Activated T-cell treated with anti-CD3 and anti-CD28 coated beads for 4 hours (primary cell): Measurements from ENCODE around the gene APOC4.
"Not testable (repeated sequence)": the region's sequence is repeated elsewhere in the genome, so short reads cannot be mapped to it uniquely, and the experiment has no call there.

Source experiments
- DNase-seq: peaks from one replicate; pipeline ENCODE4 v3.0.0-alpha.2; 2020

The APOC4 gene

DNA sequence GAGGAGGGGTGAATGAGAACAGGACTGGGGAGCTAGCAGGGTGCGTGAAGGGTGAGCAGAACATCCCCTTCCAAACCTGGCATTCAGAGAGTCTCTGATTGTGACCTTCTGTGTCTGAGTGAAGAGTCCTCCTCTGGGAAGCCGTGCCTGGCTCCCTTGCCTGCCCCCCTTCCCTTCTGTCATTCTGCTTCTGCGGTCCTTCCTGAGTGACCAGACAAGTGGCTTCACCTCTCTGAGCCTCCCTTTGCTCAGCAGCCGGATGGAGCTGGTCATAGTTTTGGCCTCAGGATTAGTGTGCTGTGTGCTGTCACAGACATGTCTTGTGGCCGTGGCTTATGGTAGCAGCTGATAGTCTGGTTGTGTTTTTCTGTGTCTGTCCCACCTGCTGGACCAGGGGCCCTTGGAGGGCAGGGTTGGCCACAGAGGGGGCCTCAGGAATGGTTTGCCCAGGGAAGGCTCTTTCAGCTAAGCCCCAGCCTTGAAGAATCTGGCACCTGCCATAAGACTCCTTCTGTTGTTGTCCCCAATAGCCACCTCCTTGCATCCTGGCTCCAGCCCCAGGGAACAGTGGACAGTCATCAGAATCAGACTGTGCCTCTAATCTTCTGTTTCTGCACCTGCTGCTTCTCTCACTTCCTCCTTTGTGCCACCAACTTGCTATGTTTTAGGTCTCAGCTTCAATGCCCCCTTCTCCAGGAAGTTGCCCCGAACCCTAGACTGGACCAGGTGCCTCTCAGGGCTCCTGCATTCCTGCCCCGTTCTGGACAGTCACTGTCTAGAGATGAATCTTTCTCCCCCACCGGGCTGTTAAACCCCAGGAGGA is 19.1 kb downstream of the APOC4 start:
- DNase-seq: no peak

DNA sequence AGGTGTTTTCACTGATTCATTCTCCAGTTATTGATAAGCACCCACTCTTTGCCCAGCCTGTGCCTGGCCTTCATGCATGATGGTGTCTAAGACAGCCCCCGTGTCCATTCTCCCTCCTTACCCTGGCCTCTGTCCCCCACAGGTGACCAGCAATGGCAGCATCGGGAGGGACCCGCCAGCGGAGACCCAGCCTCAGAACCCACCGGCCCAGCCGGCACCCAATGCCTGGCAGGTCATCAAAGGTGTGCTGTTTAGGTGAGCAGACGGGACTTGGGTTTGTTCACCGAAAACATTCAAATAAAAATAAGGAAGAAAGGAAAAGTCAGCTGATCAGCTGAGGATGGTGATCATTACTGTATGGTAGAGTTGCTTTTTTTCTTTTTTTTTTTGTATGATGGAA is 19.8 kb downstream of the APOC4 start:
- DNase-seq: no peak

DNA sequence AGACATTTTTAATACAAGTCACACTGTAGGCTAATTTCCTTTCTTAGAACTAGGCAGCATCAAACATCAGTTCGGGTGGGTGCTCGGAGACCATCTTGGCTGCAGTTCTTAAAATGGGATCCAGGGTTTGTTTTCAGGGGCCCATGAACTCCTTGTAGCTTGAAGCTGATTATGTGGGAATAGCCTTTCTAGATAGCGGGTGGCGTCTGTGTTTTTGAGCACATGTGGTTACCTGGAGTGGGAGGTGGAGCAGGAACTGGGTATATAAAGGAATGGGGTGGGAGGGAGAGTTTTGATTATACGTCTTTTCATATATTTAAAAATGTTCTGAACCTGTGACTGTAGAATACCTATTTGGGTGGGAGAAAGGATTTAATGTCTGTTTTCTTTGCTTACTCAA is 26.1 kb downstream of the APOC4 start:
- DNase-seq: no peak

DNA sequence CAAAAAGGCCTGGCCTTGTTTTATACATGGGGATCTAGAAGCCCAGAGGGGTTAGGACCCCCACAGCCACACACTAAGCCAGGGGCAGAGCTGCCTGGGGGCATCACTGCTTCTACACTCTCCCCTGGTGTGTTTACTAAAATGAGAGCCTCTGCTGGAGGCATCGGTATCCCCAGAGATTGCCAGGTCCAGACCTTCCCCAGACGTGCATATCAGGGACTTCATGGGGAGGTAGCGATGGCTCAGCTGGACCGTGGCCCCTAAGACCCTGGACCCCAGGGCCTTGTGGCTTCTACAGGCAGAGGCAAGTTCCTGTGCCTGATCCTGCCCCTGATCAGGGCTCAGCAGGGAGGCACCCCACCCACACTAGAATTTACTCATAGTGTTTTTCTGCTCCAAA is 26.6 kb downstream of the APOC4 start:
- no peak for DNase-seq

DNA sequence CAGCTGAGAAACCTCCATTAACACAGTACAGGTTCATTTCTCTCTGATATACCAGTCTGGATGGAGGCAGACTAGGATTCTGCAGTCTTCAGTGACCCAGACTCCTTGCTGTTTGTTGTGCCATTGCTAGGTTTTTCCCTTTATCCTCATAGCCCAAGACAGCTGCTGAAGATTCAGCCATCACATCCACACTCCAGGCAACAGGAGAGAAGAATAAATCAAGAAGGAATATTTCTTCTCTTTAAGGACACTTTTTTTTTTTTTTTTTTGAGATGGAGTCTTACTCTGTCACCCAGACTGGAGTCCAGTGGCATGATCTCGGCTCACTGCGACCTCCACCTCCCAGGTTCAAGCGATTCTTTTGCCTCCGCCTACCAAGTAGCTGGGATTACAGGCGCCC is 27.4 kb downstream of the APOC4 start:
- DNase-seq: no peak

DNA sequence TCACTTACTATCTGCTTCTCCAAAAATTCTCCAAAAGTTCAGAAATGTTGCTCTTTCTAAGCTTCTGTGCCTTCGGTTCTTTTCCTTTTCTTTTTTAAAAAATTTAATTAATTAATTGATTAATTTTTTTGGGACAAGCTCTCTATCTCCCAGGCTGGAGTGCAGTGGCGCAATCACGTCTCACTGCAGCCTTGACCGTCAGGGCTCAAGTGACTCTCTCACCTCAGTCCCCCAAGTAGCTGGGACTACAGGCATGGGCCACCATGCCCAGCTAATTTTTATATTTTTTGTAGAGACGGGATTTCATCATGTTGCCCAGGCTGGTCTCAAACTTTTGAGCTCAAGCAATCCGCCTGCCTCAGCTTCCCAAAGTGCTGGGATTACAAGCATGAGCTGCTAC is 29.4 kb downstream of the APOC4 start:
- not testable (repeated sequence) for DNase-seq

DNA sequence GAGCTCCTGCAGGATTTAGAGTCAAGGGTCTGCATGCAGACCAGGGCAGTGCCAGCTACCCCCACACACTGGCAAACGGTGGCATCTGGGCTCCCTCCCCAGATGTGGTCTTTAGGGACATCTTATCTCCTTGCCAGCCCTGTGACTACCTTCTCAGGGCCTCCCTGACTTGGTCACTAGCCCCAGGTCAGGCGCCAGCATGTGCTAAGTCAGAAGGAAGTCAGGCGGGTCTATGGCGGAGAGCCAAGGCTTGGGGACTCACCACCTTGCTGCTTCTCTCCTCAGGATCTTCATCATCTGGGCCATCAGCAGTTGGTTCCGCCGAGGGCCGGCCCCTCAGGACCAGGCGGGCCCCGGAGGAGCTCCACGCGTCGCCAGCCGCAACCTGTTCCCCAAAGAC is 30.8 kb downstream of the APOC4 start:
- DNase-seq: no peak

DNA sequence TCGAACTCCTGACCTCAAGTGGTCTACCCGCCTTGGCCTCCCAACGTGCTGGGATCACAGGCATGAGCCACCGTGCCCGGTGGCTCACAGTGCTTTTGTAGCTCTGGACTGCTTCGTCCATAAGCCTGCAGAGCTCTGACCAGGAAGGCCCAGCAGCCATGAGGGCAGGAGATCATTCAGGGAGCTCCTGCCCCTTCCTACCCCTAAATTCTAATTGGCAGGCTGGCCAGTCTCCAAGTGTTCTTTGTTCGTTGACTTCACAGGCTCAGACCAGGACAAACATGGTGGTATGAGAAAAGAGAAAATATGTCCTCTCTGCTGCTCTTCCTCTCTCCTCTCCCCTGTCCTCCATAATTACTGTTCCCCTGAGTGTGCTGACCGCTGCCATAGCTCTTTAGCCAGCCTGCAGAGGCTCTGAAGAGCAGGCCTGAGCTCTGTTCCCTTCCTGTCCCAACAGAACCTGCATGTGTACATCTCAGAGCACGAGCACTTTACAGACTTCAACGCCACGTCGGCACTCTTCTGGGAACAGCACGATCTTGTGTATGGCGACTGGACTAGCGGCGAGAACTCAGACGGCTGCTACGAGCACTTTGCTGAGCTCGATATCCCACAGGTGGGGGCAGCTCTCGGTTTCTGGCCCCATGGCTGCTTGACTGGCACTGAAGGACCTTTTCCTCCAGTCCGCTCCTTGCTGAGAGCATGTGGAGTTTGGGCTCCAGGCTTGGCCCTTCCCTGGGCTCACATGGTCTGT is 32.1 kb downstream of the APOC4 start:
- DNase-seq: no peak

DNA sequence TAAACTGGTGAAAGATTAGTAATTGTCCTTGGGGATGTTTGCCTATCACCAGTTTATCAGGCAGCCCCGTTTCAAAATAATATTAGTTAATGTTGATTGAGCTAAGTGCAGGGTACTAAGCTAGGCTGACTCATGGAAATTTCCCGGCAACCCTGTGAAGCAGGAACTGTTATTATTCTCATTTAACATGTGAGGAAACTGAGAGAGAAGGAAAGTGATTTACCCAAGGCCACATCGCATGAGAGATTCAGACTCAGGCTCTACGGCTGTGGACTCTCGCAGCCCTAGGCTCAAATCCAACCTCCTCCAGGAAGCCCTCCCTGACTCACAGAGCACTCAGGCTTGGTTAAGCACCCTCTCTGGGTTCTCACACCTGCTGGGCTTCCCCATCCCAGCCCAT is 32.8 kb downstream of the APOC4 start:
- no peak for DNase-seq

DNA sequence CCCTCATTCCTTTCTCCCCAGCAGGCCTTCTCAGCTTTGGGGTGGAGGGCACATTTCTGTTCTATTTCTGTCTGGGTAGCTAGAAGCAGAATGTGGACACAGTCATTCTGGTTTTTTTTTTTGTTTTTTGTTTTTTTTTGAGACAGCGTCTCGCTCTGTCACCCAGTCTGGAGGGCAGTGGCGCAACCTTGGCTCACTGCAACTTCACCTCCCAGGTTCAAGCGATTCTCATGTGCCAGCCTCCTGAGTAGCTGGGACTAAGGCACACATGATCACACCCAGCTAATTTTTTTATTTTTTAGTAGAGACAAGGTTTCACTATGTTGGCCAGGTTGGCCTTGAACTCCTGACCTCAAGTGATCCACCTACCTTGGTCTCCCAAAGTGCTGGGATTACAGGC is 33.4 kb downstream of the APOC4 start:
- no peak for DNase-seq

DNA sequence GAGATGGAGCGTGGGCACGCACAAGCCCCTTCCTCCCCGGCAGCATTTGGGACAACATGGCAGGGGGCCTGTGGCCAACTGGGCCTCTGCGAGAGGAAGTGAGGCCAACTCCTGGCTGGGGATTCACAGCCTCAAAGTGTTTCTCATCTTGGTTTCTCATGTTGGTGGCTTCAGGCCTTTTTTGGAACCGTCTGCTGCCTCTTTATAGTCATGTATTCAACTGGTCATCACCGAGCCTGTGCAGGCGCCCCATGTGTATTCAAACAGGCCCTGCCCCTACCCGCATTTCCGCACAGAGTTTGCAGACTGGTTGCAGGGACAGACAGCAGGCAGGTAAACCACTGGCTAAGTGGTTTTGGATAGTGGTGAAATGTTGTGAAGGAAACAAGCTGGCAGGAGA is 42.0 kb downstream of the APOC4 start:
- DNase-seq: no peak

DNA sequence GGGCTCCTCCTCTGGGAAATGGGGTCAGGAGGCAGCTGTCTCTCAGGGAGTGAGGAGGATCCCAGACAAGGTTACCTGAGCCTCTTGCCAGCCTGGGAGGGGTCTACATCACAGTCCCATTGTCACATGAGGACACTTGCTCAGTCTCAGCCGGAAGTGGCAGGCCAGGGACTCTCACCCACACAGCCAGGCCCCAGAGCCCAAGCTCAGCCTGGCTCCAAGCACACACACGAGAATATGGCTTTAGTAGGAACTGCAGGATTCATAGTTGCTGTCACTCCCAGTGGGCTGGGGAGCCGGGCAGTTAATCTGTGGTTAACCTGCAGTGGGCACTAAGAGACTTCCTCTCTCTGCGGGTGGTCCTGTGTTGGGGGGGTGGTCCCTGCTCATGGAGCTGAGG is 43.4 kb downstream of the APOC4 start:
- DNase-seq: no peak

DNA sequence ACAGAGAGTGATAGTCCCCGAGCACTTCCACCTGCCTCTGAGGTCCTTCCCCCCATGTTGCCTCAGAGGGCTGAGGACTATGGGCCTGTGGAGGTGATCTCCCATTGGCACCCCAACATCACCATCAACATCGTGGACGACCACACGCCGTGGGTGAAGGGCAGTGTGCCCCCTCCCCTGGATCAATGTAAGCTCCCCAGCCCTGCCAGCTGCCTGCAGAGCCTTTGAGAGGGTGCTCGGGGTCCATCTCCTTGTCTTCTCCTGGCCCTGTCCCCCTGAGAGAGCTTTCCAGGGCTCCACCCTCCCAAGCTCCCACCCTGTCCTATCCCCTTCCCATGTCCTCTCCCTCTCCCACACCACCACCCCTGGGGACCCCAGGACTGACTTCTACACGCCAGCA is 44.4 kb downstream of the APOC4 start:
- no peak for DNase-seq

DNA sequence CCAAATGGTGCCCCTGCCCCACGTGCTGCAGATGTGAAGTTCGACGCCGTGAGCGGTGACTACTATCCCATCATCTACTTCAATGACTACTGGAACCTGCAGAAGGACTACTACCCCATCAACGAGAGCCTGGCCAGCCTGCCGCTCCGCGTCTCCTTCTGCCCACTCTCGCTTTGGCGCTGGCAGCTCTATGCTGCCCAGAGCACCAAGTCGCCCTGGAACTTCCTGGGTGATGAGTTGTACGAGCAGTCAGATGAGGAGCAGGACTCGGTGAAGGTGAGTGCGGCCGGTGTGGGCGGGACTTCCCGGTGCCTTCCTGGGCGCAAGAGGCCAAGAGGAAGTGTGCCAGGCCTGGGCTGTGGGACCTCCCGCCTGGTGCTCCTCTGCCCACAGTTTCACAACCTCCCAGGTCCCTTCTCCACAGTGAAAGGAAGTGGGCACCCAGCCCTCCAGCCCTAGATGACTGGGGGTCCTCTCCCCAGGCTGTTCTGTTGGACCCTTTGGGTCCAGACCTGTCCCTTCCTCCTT is 45.2 kb downstream of the APOC4 start:
- DNase-seq: no peak

DNA sequence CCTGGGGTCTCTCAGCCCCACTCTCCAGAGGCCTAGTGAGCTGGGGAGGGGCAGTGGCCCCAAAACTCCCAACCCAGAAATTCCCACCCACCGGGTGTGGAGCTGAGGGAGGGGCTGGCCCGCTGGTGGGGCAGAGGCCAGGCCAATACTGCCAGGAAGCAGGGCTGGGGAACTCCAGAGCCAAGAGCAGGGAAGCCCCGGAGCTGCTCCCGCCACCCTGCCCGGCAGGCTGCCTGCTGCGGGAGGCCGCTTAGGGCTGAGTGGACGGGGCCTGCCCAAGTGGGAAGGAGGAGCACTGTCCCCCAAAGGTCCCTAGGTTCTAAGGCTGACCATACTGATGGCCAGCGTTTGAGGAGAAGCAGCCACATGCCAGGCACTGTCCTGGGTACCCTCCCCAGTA is 46.2 kb downstream of the APOC4 start:
- no peak for DNase-seq

DNA sequence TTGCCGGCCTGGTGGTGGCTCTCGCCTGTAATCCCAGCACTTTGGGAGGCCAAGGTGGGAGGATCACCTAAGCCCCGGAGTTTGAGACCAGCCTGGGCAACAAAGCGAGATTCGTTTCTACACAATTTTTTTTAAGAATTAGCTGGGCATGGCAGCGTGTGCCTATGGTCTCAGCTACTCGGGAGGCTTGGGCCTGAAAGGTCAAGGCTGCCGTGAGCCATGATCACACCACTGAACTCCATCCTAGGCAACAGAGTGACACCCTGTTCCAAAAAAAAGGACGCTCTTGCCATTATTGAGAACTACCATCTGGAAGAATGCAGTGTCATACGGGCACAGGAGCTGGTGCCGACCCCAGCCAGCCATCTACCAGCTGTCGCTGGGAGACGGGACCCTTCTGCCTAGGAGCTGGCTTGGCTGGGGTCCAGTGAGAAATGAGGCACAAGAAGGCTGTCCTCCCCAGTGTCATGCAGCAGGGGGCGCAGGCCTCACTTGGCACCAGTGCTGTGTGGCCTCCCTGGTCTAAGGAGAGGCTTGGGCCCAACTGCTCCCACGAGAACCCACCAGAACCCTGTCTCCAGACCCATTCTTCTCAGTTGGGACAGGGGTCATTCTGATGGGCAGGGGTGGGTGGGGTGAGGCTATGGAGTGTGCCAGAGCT is 47.0 kb downstream of the APOC4 start:
- peak; percentile 42 for DNase-seq

DNA sequence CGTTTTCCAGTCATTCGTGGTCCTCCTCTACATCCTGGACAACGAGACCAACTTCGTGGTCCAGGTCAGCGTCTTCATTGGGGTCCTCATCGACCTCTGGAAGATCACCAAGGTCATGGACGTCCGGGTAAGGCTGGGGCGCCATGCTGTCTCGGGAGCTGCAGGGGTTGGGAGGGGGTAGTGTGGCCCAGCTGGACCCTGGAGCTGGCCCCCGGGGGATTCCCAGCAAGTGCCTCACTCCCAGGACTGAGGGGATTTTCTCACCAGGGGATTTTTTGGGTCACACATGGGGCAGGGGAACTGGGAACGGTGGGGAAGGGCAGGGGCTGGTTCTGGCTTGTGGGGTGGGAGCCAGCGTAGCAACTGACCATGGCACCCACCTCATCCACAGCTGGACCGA is 48.4 kb downstream of the APOC4 start:
- no peak for DNase-seq

DNA sequence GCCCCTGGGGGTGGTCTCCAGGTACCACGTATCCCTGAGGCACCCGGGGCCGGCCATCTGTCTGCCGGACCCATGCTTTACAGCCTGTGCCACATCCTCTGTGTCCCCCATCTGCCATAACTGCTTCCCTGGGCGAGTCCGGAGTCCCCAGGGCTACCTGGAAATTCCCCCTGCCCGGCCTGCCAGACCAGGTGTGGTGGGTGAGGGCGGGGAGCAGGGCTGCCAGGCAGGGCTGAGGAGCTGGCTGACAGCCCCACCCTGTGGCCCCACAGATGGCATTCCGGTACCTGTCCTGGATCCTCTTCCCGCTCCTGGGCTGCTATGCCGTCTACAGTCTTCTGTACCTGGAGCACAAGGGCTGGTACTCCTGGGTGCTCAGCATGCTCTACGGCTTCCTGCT is 48.9 kb downstream of the APOC4 start:
- DNase-seq: no peak

DNA sequence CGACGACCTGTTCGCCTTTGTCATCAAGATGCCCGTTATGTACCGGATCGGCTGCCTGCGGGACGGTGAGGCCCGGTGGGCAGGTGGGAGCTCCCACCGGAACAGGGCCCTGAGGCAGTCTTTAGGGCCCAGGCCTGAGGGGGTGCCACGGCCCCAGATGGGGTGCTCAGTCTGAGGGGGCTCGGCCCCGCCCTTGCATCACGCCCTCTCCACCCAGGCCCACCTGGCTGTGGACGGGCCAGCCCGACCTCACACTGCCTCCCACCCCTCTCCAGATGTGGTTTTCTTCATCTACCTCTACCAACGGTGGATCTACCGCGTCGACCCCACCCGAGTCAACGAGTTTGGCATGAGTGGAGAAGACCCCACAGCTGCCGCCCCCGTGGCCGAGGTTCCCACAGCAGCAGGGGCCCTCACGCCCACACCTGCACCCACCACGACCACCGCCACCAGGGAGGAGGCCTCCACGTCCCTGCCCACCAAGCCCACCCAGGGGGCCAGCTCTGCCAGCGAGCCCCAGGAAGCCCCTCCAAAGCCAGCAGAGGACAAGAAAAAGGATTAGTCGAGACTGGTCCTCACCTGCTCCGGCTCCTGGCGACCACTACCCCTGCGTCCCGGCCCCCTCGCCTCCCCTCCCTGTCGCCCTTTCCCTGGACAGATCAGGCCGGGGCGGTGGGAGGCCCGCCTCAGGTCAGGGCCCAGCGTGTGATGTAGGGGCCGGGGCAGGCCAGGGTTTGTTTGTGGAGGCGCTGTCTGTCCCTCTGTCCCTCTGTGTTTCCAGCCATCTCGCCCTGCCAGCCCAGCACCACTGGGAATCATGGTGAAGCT is 50.5 kb downstream of the APOC4 start:
- DNase-seq: no peak

DNA sequence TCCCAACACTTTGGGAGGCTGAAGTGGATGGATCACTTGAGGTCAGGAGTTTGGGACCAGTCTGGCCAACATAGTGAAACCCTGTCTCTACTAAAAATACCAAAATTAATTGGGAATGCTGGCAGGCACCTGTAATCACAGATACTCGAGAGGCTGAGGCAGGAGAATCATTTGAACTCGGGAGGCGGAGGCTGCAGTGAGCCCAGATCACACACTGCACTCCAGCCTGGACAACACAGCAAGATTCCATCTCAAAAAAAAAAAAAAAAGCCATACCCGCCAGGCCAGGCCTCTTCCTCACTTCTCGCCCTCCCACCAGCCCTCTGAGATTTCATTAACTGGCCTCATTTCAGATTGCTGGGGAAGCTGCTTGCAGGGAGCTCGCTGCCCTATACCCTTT is 51.5 kb downstream of the APOC4 start:
- DNase-seq: no peak

DNA sequence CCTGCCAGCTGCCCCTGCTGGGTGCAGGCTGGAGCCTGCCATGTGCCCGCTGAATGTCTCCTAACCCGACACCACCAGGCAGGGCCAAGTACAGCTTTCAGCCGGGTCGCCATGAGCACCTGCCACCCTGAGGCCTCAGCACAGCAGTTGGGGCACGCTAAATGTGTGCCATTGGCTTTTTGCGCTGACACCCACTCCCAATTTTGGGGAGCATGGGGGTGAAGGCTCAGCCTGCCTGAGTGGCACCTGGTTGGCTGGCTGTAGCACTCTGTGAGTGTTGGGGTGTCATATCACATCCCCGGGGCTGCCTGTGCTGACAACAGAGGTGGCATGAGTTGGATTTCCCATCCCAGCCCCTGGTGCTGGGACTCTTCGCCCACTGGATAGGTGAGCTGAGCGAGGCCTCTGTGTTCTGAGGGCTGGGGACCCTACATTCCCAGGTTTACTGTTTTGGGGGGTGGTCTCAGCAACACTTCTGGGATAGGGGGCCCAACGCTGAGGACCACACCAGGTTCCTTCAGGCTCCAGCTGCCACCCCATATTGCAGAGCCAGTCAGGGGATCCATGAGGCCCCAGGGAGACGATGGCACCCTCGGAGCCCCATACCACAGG is 52.0 kb downstream of the APOC4 start:
- no peak for DNase-seq
